GM12878 (cell line): Measurements from ENCODE around the gene FBXL3. TPM values are rescaled to one million over a fixed set of nuclear protein-coding genes. Genes with fewer than 3 reads are reported as not detected.

Experiments
- ATAC-seq: fragments of 200-7000 bp; cut with Tn5 transposase; 3 replicates; pipeline ENCODE4 v1.9.1; 2020; ENCODE audit warnings: mild to moderate bottlenecking, moderate library complexity
- BruUV-seq: library from RNA; stranded (reverse); fragments of 400-500 nt; replicated peaks from 2 replicates; lab custom pipeline; 2021; lab: Mats Ljungman, UMichigan
- CTCF ChIA-PET: fragments of 300-600 bp; sonication (Branson Sonifier 250); formaldehyde crosslinking; extraction: SDS; loops from one replicate; lab custom pipeline; 2021; ENCODE audit warnings: inconsistent platforms; lab: Yijun Ruan, JAX
- POLR2A ChIA-PET: fragments of 350-600 bp; formaldehyde crosslinking; extraction: SDS; loops from one replicate; lab custom pipeline; 2021; ENCODE audit warnings: inconsistent platforms; lab: Charles Lee
- RAD21 ChIA-PET: fragments of 300-600 bp; sonication (Branson Sonifier 250); formaldehyde crosslinking; loops from one replicate; lab custom pipeline; 2023; ENCODE audit warnings: antibody characterized with exemption; ENCODE audit not compliant: unreplicated experiment; lab: Charles Lee
- SMC1A ChIA-PET: fragments of 300-600 bp; sonication (Branson Sonifier 250); formaldehyde crosslinking; loops from one replicate; lab custom pipeline; 2023; ENCODE audit not compliant: unreplicated experiment, uncharacterized antibody; lab: Charles Lee
- DNase-seq: peaks from one replicate; pipeline ENCODE4 v3.0.0-alpha.2; 2011; ENCODE audit warnings: low read depth, low spot score
- FAIRE-seq: peaks from 3 replicates; lab custom pipeline; 2011; peaks lifted over from hg19 to GRCh38; lab: Jason Lieb, UNC
- H2AFZ ChIP-seq: 2 replicates; pipeline ENCODE4 v1.6.0; 2011; ENCODE audit warnings: low read depth, low read length, control low read depth; ENCODE audit not compliant: control insufficient read depth
- H3K27ac ChIP-seq: 2 replicates; pipeline ENCODE4 v1.5.1; 2011; ENCODE audit warnings: control low read depth; ENCODE audit not compliant: control insufficient read depth, insufficient read depth
- H3K27me3 ChIP-seq, 2 experiments: replicated peaks in 1 of 2; 2 replicates each; pipeline versions ENCODE4 v1.6.0 to v1.6.1; 2011; ENCODE audit warnings: low read length in 1 of 2; ENCODE audit not compliant: control insufficient read depth in 2 of 2, insufficient read depth in 2 of 2
- H3K36me3 ChIP-seq, 2 experiments: 2 replicates each; pipeline ENCODE4 v1.5.1; 2011; ENCODE audit warnings: low read length in 1 of 2; ENCODE audit not compliant: control insufficient read depth in 2 of 2, insufficient read depth in 2 of 2
- H3K4me1 ChIP-seq: 2 replicates; pipeline ENCODE4 v1.6.1; 2011; ENCODE audit warnings: mild to moderate bottlenecking, low read length, moderate library complexity, mixed read lengths; ENCODE audit not compliant: control insufficient read depth, insufficient read depth
- H3K4me2 ChIP-seq: 2 replicates; pipeline ENCODE4 v1.6.0; 2011; ENCODE audit warnings: control low read depth; ENCODE audit not compliant: control insufficient read depth, insufficient read depth
- H3K4me3 ChIP-seq: fragments of 200-600 bp; sonication (generic); 2 replicates; pipeline ENCODE4 v1.5.1; 2016
- H3K79me2 ChIP-seq: 2 replicates; pipeline ENCODE4 v1.6.0; 2011; ENCODE audit warnings: low read length; ENCODE audit not compliant: control insufficient read depth, insufficient read depth
- H3K9ac ChIP-seq: 2 replicates; pipeline ENCODE4 v1.8.0; 2011; ENCODE audit warnings: low read length, control low read depth, mixed read lengths; ENCODE audit not compliant: control insufficient read depth, insufficient read depth
- H3K9me3 ChIP-seq: replicated peaks from 3 replicates; pipeline ENCODE4 v1.5.1; 2011; ENCODE audit warnings: mild to moderate bottlenecking, low read length; ENCODE audit not compliant: control insufficient read depth, insufficient read depth
- H4K20me1 ChIP-seq: 2 replicates; pipeline ENCODE4 v1.6.0; 2011; ENCODE audit not compliant: control insufficient read depth, insufficient read depth
- BHLHE40 ChIP-seq, 2 experiments: fragments of 450-650 bp in 1 of 2; IDR thresholded peaks; 2 replicates each; pipeline ENCODE4 v1.6.1; 2011 to 2017; ENCODE audit warnings: low read depth in 2 of 2, borderline replicate concordance in 1 of 2, improper control_type of control experiment in 1 of 2, low read length in 1 of 2, mild to moderate bottlenecking in 1 of 2
- EZH2 ChIP-seq: IDR thresholded peaks from 2 replicates; pipeline ENCODE4 v1.6.1; 2012; ENCODE audit warnings: low read depth, mild to moderate bottlenecking, control low read depth, inconsistent platforms, low read length, borderline replicate concordance; ENCODE audit not compliant: control insufficient read depth
- FOXM1 ChIP-seq: IDR thresholded peaks from 2 replicates; pipeline ENCODE4 v1.6.1; 2012; ENCODE audit warnings: low read depth, mild to moderate bottlenecking, inconsistent platforms, low read length, moderate library complexity
- MEF2A ChIP-seq: IDR thresholded peaks from 2 replicates; pipeline ENCODE4 v1.6.1; 2011; ENCODE audit warnings: low read depth, mild to moderate bottlenecking, low read length, moderate library complexity; ENCODE audit not compliant: insufficient read depth
- MTA3 ChIP-seq: IDR thresholded peaks from 2 replicates; pipeline ENCODE4 v1.6.1; 2012; ENCODE audit warnings: low read length, inconsistent platforms, borderline replicate concordance
- NBN ChIP-seq: fragments of 450-650 bp; IDR thresholded peaks from 2 replicates; pipeline ENCODE4 v1.6.1; 2016
- RFX5 ChIP-seq: IDR thresholded peaks from 2 replicates; pipeline ENCODE4 v1.6.1; 2011; ENCODE audit warnings: low read depth, low read length, improper control_type of control experiment
- TCF7 ChIP-seq: IDR thresholded peaks from 2 replicates; pipeline ENCODE4 v1.6.1; 2014; ENCODE audit warnings: antibody characterized with exemption, borderline replicate concordance
- WRNIP1 ChIP-seq: IDR thresholded peaks from 2 replicates; pipeline ENCODE4 v1.6.1; 2011; ENCODE audit warnings: low read depth, low read length, improper control_type of control experiment, borderline replicate concordance
- WGBS: methylation state at CpG from one replicate; pipeline ENCODE4 v1.1.6; 2016; ENCODE audit warnings: low lambda C conversion rate; ENCODE audit not compliant: insufficient replicate concordance, insufficient coverage; ENCODE audit errors: missing lambda C conversion rate; 5-methylcytosine and 5-hydroxymethylcytosine counted together
- in situ Hi-C: fragments of 300-500 bp; cut with MboI; formaldehyde crosslinking; loops from 9 replicates; pipeline ENCODE4 v1.14.3; 2018; ENCODE audit warnings: mixed read lengths
- intact Hi-C: fragments of 100-400 bp; cut with micrococcal nuclease; formaldehyde crosslinking; loops from one replicate; pipeline ENCODE4 v1.14.2; 2022; ENCODE audit not compliant: unreplicated experiment
- polyA plus RNA-seq, 11 experiments: library from polyadenylated mRNA; depleted of rRNA in 4 of 11; unstranded in 6 of 11; stranded (reverse) in 5 of 11; fragments of >200 nt; fragmentation: Nextera tagmentation in 4 of 11; fragmentation: Illumina TruSeq in 1 of 11; extraction: Ambion mirVana in 4 of 11; extraction: Trizol in 1 of 11; gene quantifications; 1 replicate in 1 of 11; 2 replicates in 10 of 11; pipeline versions ENCODE4 v1.2.1 to v1.2.3, GENCODE V29; 2011 to 2016; ENCODE audit warnings: inconsistent platforms in 2 of 11, missing spikeins in 2 of 11, low read depth in 1 of 11
- total RNA-seq, 4 experiments: library from RNA; depleted of rRNA in 3 of 4; stranded (reverse); fragments of >200 nt in 3 of 4; fragmentation: Illumina TruSeq in 1 of 4; extraction: Trizol in 1 of 4; gene quantifications; 2 replicates each; pipeline versions ENCODE4 v1.2.1 to v1.2.3, GENCODE V29; 2013 to 2021
- TF ChIP-seq, protein P1 (sequence below): IDR thresholded peaks from 2 replicates; pipeline ENCODE4 v1.6.1; 2012; ENCODE audit warnings: low read length, inconsistent platforms
- TF ChIP-seq, protein P2 (sequence below): fragments of 450-650 bp; conservative IDR thresholded peaks from 2 replicates; pipeline ENCODE4 v1.6.1; 2017; ENCODE audit warnings: mild to moderate bottlenecking, moderate library complexity

The FBXL3 gene
- total and polyA plus RNA-seq, 10 of the 15 experiments (the other 5 are each of a cell fraction or from before 2014, with no cell fraction given) = 9.0 to 26.4 (median 19.7) TPM

- no peak overlapping the region for H3K4me3 ChIP-seq
- no peaks in the 10 kb centered on the region for H3K36me3 ChIP-seq
- H3K9me3 ChIP-seq = no peaks in the 10 kb centered on the region
- H4K20me1 ChIP-seq = no peaks in the 10 kb centered on the region
- WGBS = 55% methylated on average over 8 of the region's 8 CpGs
- SMC1A ChIA-PET = interaction anchor here (0.7 to 1.7 kb wide), 4 partner anchors 19 to 1099 kb away, joined by 3 to 4 read pairs (median 3); no protein-coding TSS in a partner anchor
- no peak for FAIRE-seq
- no peak overlapping the region for H3K4me2 ChIP-seq
- H2AFZ ChIP-seq = no peak overlapping the region
- TF ChIP-seq BHLHE40 (IDR thresholded peaks at IDR 0.05; ENCODE audit: borderline replicate concordance in 1 of 2, low read depth in 2 of 2, low read length in 1 of 2) = no peak
- intact Hi-C loops = no loop called here
- BruUV-seq = no TSS peak
- CTCF ChIA-PET = interaction anchor here (0.9 to 6.3 kb wide), 5 partner anchors 9 to 154 kb away, joined by 3 to 54 read pairs (median 4); no protein-coding TSS in a partner anchor
- in situ Hi-C loops = loop anchor here (10.0 kb wide), 1 partner anchor 1102 kb away; no protein-coding TSS in a partner anchor
- no peaks in the 10 kb centered on the region for H3K4me1 ChIP-seq
- no peaks in the 10 kb centered on the region for H3K79me2 ChIP-seq
- POLR2A ChIA-PET = no interaction called here
- no peak overlapping the region for H3K27ac ChIP-seq
- H3K27me3 ChIP-seq = peaks cover 0 to 2% of the 10 kb centered on the region in 2 experiments; a peak in 2 of 4 replicates
- no peak for DNase-seq
- no peak for ATAC-seq
- RAD21 ChIA-PET = no interaction called here
- no peak overlapping the region for H3K9ac ChIP-seq
Observed at GRCh38 chr13:76976490-76976889, 50.5 kb downstream of the FBXL3 start.

GRCh38 chr13:76975863-76976262 is 51.1 kb downstream of the FBXL3 start:
- Histone ChIP-seq H3K27ac (no peak overlapping the region), H3K4me2 (no peak overlapping the region), H3K4me1 (no peaks in the 10 kb centered on the region), H2AFZ (no peak overlapping the region), H3K36me3 (no peaks in the 10 kb centered on the region), H4K20me1 (no peaks in the 10 kb centered on the region), H3K9me3 (no peaks in the 10 kb centered on the region), H3K9ac (no peak overlapping the region), H3K4me3 (no peak overlapping the region), H3K79me2 (no peaks in the 10 kb centered on the region), H3K27me3 (peaks cover 0 to 2% of the 10 kb centered on the region in 2 experiments; a peak in 2 of 4 replicates)
- no peak for ATAC-seq
- BruUV-seq = no TSS peak
- in situ Hi-C loops (loop anchor here (10.0 kb wide), 1 partner anchor 1101 kb away; no protein-coding TSS in a partner anchor), intact Hi-C loops (no loop called here)
- POLR2A ChIA-PET = no interaction called here
- 18% methylated on average over 6 of the region's 6 CpGs for WGBS
- RAD21 ChIA-PET = no interaction called here
- SMC1A ChIA-PET = no interaction called here
- no peak for DNase-seq
- CTCF ChIA-PET = interaction anchor here (1.2 to 6.3 kb wide), 2 partner anchors 10 to 73 kb away, joined by 6 to 54 read pairs; no protein-coding TSS in a partner anchor
- FAIRE-seq = no peak
- TF ChIP-seq MEF2A = no peak
- no peak for TF ChIP-seq WRNIP1
- no peak for TF ChIP-seq TCF7
- no peak for TF ChIP-seq MTA3
- no peak for TF ChIP-seq FOXM1
- no peak for TF ChIP-seq RFX5
- TF ChIP-seq, protein P1, sequence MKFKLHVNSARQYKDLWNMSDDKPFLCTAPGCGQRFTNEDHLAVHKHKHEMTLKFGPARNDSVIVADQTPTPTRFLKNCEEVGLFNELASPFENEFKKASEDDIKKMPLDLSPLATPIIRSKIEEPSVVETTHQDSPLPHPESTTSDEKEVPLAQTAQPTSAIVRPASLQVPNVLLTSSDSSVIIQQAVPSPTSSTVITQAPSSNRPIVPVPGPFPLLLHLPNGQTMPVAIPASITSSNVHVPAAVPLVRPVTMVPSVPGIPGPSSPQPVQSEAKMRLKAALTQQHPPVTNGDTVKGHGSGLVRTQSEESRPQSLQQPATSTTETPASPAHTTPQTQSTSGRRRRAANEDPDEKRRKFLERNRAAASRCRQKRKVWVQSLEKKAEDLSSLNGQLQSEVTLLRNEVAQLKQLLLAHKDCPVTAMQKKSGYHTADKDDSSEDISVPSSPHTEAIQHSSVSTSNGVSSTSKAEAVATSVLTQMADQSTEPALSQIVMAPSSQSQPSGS = no peak
- no peak for TF ChIP-seq EZH2
- TF ChIP-seq, protein P2, sequence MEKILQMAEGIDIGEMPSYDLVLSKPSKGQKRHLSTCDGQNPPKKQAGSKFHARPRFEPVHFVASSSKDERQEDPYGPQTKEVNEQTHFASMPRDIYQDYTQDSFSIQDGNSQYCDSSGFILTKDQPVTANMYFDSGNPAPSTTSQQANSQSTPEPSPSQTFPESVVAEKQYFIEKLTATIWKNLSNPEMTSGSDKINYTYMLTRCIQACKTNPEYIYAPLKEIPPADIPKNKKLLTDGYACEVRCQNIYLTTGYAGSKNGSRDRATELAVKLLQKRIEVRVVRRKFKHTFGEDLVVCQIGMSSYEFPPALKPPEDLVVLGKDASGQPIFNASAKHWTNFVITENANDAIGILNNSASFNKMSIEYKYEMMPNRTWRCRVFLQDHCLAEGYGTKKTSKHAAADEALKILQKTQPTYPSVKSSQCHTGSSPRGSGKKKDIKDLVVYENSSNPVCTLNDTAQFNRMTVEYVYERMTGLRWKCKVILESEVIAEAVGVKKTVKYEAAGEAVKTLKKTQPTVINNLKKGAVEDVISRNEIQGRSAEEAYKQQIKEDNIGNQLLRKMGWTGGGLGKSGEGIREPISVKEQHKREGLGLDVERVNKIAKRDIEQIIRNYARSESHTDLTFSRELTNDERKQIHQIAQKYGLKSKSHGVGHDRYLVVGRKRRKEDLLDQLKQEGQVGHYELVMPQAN = no peak
- TF ChIP-seq NBN = no peak
